ENCODE measurements around the gene INKA2. TPM values are rescaled to one million over a fixed set of nuclear protein-coding genes. Genes with fewer than 3 reads are reported as not detected.

The INKA2 gene
- total RNA-seq, 1 donor from 2014 or later: 5.6 TPM

- Mint-ChIP-seq H3K4me3 (ENCODE audit: unreplicated experiment) (no peak overlapping the region), H3K27me3 (ENCODE audit: unreplicated experiment) (peaks cover 6% of the 10 kb centered on the region), H3K36me3 (ENCODE audit: low read depth, unreplicated experiment) (no peaks in the 10 kb centered on the region), H3K9me3 (ENCODE audit: unreplicated experiment) (no peaks in the 10 kb centered on the region), H3K4me1 (ENCODE audit: unreplicated experiment) (no peaks in the 10 kb centered on the region), H3K27ac (ENCODE audit: unreplicated experiment) (no peak overlapping the region)
- no peak for TF ChIP-seq CTCF (IDR thresholded peaks at IDR 0.05; ENCODE audit: unreplicated experiment)
- DNase-seq (ENCODE audit: low spot score): no peak
Measured at GRCh38 chr1:111778541-111779051, 39.4 kb upstream of the INKA2 start.

DNA sequence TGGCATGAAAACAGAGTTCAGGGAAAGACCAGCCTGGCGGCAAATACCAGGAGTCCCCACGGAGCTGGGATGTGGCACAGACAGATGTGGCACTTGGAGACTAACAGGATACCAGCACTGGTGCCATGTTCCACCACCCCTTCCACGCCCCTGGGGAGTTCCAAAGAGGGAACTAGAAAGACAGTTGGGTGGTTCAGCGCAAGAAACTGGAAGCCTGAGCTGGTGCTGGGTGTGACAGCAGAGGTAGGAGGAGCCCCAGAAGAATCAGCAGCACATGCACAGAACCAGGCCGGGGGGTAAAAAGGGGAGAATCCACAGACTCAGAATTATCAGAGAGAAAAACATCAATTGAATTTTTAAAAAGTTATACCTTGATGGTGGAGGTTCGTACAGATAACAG is 38.9 kb upstream of the INKA2 start:
- Mint-ChIP-seq H3K36me3 (ENCODE audit: low read depth, unreplicated experiment) (no peaks in the 10 kb centered on the region), H3K4me3 (ENCODE audit: unreplicated experiment) (no peak overlapping the region), H3K27ac (ENCODE audit: unreplicated experiment) (no peak overlapping the region), H3K4me1 (ENCODE audit: unreplicated experiment) (no peaks in the 10 kb centered on the region), H3K9me3 (ENCODE audit: unreplicated experiment) (no peaks in the 10 kb centered on the region), H3K27me3 (ENCODE audit: unreplicated experiment) (peaks cover 6% of the 10 kb centered on the region)
- no peak for TF ChIP-seq CTCF (IDR thresholded peaks at IDR 0.05; ENCODE audit: unreplicated experiment)
- DNase-seq (ENCODE audit: low spot score): no peak

GRCh38 chr1:111777301-111777700 is 38.1 kb upstream of the INKA2 start:
- H3K27me3 Mint-ChIP-seq (ENCODE audit: unreplicated experiment): peaks cover 6% of the 10 kb centered on the region
- H3K36me3 Mint-ChIP-seq (ENCODE audit: low read depth, unreplicated experiment): no peaks in the 10 kb centered on the region
- no peak overlapping the region for H3K4me3 Mint-ChIP-seq (ENCODE audit: unreplicated experiment)
- TF ChIP-seq CTCF (IDR thresholded peaks at IDR 0.05; ENCODE audit: unreplicated experiment): no peak
- H3K27ac Mint-ChIP-seq (ENCODE audit: unreplicated experiment): no peak overlapping the region
- DNase-seq (ENCODE audit: low spot score): no peak
- H3K4me1 Mint-ChIP-seq (ENCODE audit: unreplicated experiment): no peaks in the 10 kb centered on the region
- H3K9me3 Mint-ChIP-seq (ENCODE audit: unreplicated experiment): no peaks in the 10 kb centered on the region

- no peaks in the 10 kb centered on the region for H3K36me3 Mint-ChIP-seq (ENCODE audit: low read depth, unreplicated experiment)
- DNase-seq (ENCODE audit: low spot score): no peak
- no peak for TF ChIP-seq CTCF (IDR thresholded peaks at IDR 0.05; ENCODE audit: unreplicated experiment)
- H3K27me3 Mint-ChIP-seq (ENCODE audit: unreplicated experiment): peaks cover 6% of the 10 kb centered on the region
- no peak overlapping the region for H3K4me3 Mint-ChIP-seq (ENCODE audit: unreplicated experiment)
- no peaks in the 10 kb centered on the region for H3K9me3 Mint-ChIP-seq (ENCODE audit: unreplicated experiment)
- no peaks in the 10 kb centered on the region for H3K4me1 Mint-ChIP-seq (ENCODE audit: unreplicated experiment)
- H3K27ac Mint-ChIP-seq (ENCODE audit: unreplicated experiment): no peak overlapping the region
Measured at GRCh38 chr1:111776861-111777260, 37.7 kb upstream of the INKA2 start.

DNA sequence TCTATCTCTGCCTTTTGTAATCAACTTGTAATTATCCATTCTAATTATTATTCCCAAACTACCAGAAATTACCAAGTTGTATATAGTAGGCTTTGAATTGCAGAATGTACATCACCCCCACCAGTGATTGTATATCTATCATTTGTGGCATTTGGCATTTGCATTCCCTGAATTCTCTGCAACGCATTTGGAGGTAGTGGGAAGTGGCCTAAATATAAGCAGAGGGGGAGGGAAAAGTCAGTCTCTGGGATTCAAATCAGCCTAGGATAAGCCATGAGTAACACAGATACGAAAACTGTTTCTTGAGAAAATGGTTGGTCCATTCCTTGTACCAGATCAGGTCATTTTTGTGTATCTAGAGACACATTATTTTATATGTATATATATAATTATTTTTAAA is 37.2 kb upstream of the INKA2 start:
- Mint-ChIP-seq H3K36me3 (ENCODE audit: low read depth, unreplicated experiment) (no peaks in the 10 kb centered on the region), H3K27me3 (ENCODE audit: unreplicated experiment) (peaks cover 6% of the 10 kb centered on the region), H3K9me3 (ENCODE audit: unreplicated experiment) (no peaks in the 10 kb centered on the region), H3K27ac (ENCODE audit: unreplicated experiment) (no peak overlapping the region), H3K4me1 (ENCODE audit: unreplicated experiment) (no peaks in the 10 kb centered on the region), H3K4me3 (ENCODE audit: unreplicated experiment) (no peak overlapping the region)
- TF ChIP-seq CTCF (IDR thresholded peaks at IDR 0.05; ENCODE audit: unreplicated experiment): no peak
- DNase-seq (ENCODE audit: low spot score): no peak

Measured in endothelial cell (in vitro differentiated cells).